RWPE1 (cell line): Measurements from ENCODE around the gene PAPPA.

Source experiments
- CTCF ChIA-PET: fragments of 350-600 bp; sonication (Branson Sonifier 250); formaldehyde crosslinking; extraction: SDS; loops from one replicate; lab custom pipeline; 2021; lab: Yijun Ruan, JAX
- POLR2A ChIA-PET: fragments of 400-600 bp; formaldehyde crosslinking; extraction: SDS; loops from one replicate; lab custom pipeline; 2020; ENCODE audit warnings: antibody characterized with exemption; ENCODE audit not compliant: low non-redundant PET; lab: Yijun Ruan, JAX
- DNase-seq: peaks from one replicate; pipeline ENCODE4 v3.0.0; 2012; ENCODE audit warnings: low spot score
- H3K27ac ChIP-seq: fragments of 450-650 bp; 2 replicates; pipeline ENCODE4 v1.5.1; 2017
- TF ChIP-seq, protein P1 (sequence below): fragments of 450-650 bp; conservative IDR thresholded peaks from 2 replicates; pipeline ENCODE4 v1.5.1; 2017; ENCODE audit warnings: low read depth, mild to moderate bottlenecking

The PAPPA gene

DNA sequence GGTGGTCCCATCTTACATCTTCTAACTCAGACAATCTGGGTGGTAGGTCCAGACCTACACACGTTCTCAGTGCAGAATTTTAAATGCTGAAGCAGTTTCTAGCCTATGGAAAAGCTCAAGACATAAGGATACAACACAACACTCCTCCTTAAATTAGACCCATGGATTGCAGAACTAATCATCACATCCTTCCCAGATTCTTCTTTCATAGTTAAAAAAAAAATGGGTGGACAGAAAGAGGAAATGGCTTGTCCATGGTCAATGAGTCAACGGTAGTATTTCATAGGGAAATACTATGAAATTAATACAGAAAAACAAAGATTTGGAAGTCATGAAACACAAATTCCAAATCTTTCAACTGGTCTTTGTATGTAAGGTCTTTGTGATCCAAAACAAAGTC is 106.9 kb downstream of the PAPPA start:
- no peak overlapping the region for H3K27ac ChIP-seq
- DNase-seq, result no peak
- ChIA-PET POLR2A (no interaction called here), CTCF (no interaction called here)
- TF ChIP-seq, protein P1, sequence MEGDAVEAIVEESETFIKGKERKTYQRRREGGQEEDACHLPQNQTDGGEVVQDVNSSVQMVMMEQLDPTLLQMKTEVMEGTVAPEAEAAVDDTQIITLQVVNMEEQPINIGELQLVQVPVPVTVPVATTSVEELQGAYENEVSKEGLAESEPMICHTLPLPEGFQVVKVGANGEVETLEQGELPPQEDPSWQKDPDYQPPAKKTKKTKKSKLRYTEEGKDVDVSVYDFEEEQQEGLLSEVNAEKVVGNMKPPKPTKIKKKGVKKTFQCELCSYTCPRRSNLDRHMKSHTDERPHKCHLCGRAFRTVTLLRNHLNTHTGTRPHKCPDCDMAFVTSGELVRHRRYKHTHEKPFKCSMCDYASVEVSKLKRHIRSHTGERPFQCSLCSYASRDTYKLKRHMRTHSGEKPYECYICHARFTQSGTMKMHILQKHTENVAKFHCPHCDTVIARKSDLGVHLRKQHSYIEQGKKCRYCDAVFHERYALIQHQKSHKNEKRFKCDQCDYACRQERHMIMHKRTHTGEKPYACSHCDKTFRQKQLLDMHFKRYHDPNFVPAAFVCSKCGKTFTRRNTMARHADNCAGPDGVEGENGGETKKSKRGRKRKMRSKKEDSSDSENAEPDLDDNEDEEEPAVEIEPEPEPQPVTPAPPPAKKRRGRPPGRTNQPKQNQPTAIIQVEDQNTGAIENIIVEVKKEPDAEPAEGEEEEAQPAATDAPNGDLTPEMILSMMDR, result no peak

DNA sequence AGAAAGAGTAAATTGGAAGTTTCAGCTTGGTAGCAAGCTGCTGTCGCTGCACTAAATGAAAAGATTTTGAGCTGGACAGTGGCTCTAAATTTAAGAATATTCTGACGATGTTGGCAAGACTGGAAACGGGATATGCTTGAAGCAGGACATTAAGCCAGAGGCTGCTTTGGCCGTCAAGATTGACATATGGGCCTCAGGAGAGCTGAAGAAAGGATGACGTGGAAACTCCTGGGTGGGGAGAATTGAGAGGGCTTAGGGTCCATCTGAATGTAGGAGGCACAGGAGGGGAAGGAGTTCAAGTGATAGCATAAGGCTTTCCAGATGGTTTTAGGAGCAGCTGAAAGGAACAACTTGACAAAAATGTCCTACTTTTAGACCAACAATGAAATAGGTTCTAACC is 108.9 kb downstream of the PAPPA start:
- no peak for DNase-seq
- TF ChIP-seq, protein P1, result no peak
- POLR2A ChIA-PET, result no interaction called here
- H3K27ac ChIP-seq, result no peak overlapping the region
- CTCF ChIA-PET, result interaction anchor here (0.6 to 1.2 kb wide), 2 partner anchors 12 to 39 kb away, joined by 3 read pairs; no protein-coding TSS in a partner anchor

DNA sequence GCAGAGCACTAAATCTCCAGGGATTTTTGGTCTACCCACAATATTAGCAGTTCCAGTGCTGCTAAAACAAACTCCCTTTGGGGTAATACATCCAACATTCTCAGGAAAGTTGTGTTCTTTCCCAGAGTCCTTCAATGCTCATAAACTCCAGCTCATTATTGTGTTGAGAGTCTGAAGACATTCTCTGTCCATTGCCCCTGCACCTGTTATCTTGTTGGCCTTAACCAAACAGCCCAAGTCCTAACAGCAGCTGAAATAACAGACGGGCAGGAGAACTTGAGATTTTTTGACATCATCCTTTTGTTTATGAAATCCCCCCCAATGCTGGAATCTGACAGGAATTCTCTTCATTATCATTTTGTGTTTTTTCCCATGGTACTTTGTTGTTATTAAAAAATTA is 110.8 kb downstream of the PAPPA start:
- DNase-seq, result no peak
- no peak overlapping the region for H3K27ac ChIP-seq
- ChIA-PET POLR2A (no interaction called here), CTCF (no interaction called here)
- TF ChIP-seq, protein P1, result no peak

DNA sequence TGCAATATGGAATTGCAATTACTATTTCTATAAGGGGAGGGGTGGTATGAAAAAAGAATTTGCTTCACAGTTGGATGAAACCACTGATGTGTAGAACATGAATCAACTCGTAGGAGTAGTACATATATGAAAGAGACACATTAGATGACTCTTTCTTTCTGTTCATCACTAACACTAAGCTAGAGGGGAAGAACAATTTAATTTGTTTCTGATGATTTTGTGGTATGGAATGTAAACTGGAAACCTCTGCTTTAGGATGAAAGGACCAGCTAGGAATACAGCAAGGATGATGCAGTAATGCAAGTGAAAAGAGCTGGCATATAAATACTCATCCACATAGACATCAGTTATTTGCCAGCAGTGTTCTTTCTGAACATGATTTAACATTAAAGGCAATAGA is 113.4 kb downstream of the PAPPA start:
- TF ChIP-seq, protein P1, result no peak
- CTCF ChIA-PET, result no interaction called here
- no peak overlapping the region for H3K27ac ChIP-seq
- POLR2A ChIA-PET, result no interaction called here
- DNase-seq, result peak; percentile 29

DNA sequence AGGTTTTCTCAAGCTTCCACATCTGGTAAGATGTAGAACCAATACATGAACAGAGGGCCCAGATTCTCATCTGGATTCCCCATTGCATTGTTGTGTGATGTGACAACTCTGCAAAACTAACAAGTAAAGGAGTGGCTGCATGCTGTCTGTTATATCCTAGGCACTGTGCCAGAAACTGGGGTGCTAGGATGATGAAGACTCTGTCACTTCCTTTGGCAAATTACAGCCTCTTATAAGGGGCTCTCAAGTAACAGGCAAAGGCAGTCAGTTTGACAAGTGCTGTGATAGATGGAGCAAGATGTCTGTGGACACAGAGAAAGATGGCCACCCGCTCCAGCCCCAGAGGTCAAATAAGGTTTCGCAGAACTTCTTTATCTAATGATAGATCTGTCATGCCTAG is 115.7 kb downstream of the PAPPA start:
- CTCF ChIA-PET, result no interaction called here
- no peak overlapping the region for H3K27ac ChIP-seq
- DNase-seq, result no peak
- TF ChIP-seq, protein P1, result no peak
- POLR2A ChIA-PET, result no interaction called here

DNA sequence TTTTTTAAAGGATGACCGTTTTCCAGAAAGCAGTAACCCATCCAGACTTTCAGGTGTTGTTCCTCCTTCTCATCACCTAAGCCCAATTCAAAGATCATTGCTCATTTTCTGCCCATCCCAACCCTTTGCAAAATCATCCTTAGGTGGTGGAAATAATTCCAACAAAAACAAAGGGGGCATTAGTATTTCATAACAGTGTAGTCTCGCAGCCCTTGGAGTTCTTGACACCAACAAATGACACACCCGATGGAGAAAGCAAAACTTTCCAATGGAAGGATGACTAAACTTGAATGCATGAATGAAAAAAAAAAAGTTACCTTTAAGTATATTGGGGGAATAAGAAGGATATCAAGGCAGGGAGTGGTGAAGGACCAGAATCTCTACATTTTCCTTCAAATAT is 117.0 kb downstream of the PAPPA start:
- TF ChIP-seq, protein P1, result no peak
- CTCF ChIA-PET, result interaction anchor here (0.7 kb wide), 1 partner anchor 18 kb away, joined by 3 read pairs; no protein-coding TSS in a partner anchor
- POLR2A ChIA-PET, result no interaction called here
- H3K27ac ChIP-seq, result no peak overlapping the region
- DNase-seq, result no peak
